Measurements from ENCODE around the gene NANP.

- no peak for TF ChIP-seq CTCF (IDR thresholded peaks at IDR 0.05)
- TF ChIP-seq POLR2AphosphoS5 (IDR thresholded peaks at IDR 0.05), result no peak
- no peak for TF ChIP-seq POLR2A (IDR thresholded peaks at IDR 0.05)
- TF ChIP-seq EP300 (IDR thresholded peaks at IDR 0.05), result no peak
These were observed 17.6 kb downstream of the NANP start for GRCh38 chr20:25606094-25606695.

Data from gastroesophageal sphincter (tissue), 3 donors.